HUES48 (cell line): ENCODE measurements around the gene FMO5.

Source experiments
- H3K27ac ChIP-seq: one replicate; pipeline ENCODE4 v1.7.0; 2013; ENCODE audit warnings: low read depth, low read length, inconsistent platforms
- H3K27me3 ChIP-seq: 2 replicates; pipeline ENCODE4 v1.6.1; 2013; ENCODE audit warnings: mild to moderate bottlenecking, low read length; ENCODE audit not compliant: control insufficient read depth, insufficient read depth
- H3K36me3 ChIP-seq: 2 replicates; pipeline ENCODE4 v1.6.1; 2013; ENCODE audit warnings: low read length; ENCODE audit not compliant: control insufficient read depth, insufficient read depth
- H3K4me1 ChIP-seq: 2 replicates; pipeline ENCODE4 v1.6.1; 2013; ENCODE audit warnings: mild to moderate bottlenecking, low read length; ENCODE audit not compliant: control insufficient read depth, insufficient read depth
- H3K4me3 ChIP-seq: 2 replicates; pipeline ENCODE4 v1.5.1; 2013; ENCODE audit warnings: mild to moderate bottlenecking, low read depth, low read length
- H3K9ac ChIP-seq: 2 replicates; pipeline ENCODE4 v1.6.1; 2013; ENCODE audit warnings: mild to moderate bottlenecking, low read depth, low read length, moderate library complexity
- H3K9me3 ChIP-seq: 2 replicates; pipeline ENCODE4 v1.6.1; 2013; ENCODE audit warnings: low read length; ENCODE audit not compliant: control insufficient read depth, insufficient read depth

The FMO5 gene

GRCh38 chr1:147216124-147216523 lies 9.0 kb downstream of the FMO5 start:
- Histone ChIP-seq H3K27me3 (no peaks in the 10 kb centered on the region), H3K9ac (no peak overlapping the region), H3K4me1 (no peaks in the 10 kb centered on the region), H3K27ac (no peak overlapping the region), H3K4me3 (no peak overlapping the region), H3K36me3 (no peaks in the 10 kb centered on the region), H3K9me3 (no peaks in the 10 kb centered on the region)

GRCh38 chr1:147215540-147215916 lies 9.6 kb downstream of the FMO5 start:
- H3K4me1 ChIP-seq: no peaks in the 10 kb centered on the region
- no peak overlapping the region for H3K4me3 ChIP-seq
- no peaks in the 10 kb centered on the region for H3K36me3 ChIP-seq
- no peak overlapping the region for H3K27ac ChIP-seq
- no peaks in the 10 kb centered on the region for H3K9me3 ChIP-seq
- no peaks in the 10 kb centered on the region for H3K27me3 ChIP-seq
- no peak overlapping the region for H3K9ac ChIP-seq

- Histone ChIP-seq H3K27ac (no peak overlapping the region), H3K4me3 (no peak overlapping the region), H3K9ac (no peak overlapping the region), H3K4me1 (no peaks in the 10 kb centered on the region), H3K27me3 (no peaks in the 10 kb centered on the region), H3K36me3 (no peaks in the 10 kb centered on the region), H3K9me3 (no peaks in the 10 kb centered on the region)
Measured at GRCh38 chr1:147214842-147215539, 10.1 kb downstream of the FMO5 start.

GRCh38 chr1:147214325-147214724 lies 10.8 kb downstream of the FMO5 start:
- Histone ChIP-seq H3K4me3 (no peak overlapping the region), H3K9ac (no peak overlapping the region), H3K27ac (no peak overlapping the region)

GRCh38 chr1:147213271-147213670 lies 11.9 kb downstream of the FMO5 start:
- Histone ChIP-seq H3K36me3 (no peaks in the 10 kb centered on the region), H3K9ac (no peak overlapping the region), H3K27ac (peak overlapping the region; percentile 42), H3K4me3 (no peak overlapping the region), H3K4me1 (no peaks in the 10 kb centered on the region), H3K27me3 (no peaks in the 10 kb centered on the region), H3K9me3 (no peaks in the 10 kb centered on the region)

More at GRCh38 chr1:147214325-147214724, 10.8 kb downstream of the FMO5 start:
- Histone ChIP-seq H3K4me1 (no peaks in the 10 kb centered on the region), H3K9me3 (no peaks in the 10 kb centered on the region), H3K36me3 (no peaks in the 10 kb centered on the region), H3K27me3 (no peaks in the 10 kb centered on the region)

- Histone ChIP-seq H3K27ac (peak overlapping the region; percentile 74), H3K36me3 (no peaks in the 10 kb centered on the region), H3K4me3 (no peak overlapping the region), H3K9ac (no peak overlapping the region), H3K9me3 (no peaks in the 10 kb centered on the region), H3K27me3 (no peaks in the 10 kb centered on the region), H3K4me1 (no peaks in the 10 kb centered on the region)
Measured at GRCh38 chr1:147211577-147211976, 13.6 kb downstream of the FMO5 start.

DNA sequence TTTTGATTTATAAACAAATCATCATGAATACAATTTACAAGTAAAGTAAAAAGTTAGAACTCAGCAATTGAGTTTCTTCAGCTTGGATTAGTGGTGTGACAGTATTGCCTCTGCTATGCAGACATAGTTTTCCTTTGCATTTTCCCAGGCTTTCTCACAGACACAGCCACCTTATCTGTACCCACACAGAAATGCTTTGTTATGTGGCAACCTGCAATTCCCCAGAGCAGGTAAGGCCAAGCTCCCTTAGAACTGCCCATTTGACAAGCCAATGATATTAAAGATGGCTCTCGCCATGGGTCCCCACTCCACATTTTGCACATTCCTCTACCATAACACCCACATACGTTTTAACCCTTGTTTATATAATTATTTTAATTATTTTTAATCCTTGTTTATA lies 14.2 kb downstream of the FMO5 start:
- H3K4me1 ChIP-seq: no peaks in the 10 kb centered on the region
- H3K36me3 ChIP-seq: no peaks in the 10 kb centered on the region
- no peaks in the 10 kb centered on the region for H3K9me3 ChIP-seq
- H3K27ac ChIP-seq: no peak overlapping the region
- no peaks in the 10 kb centered on the region for H3K27me3 ChIP-seq
- no peak overlapping the region for H3K4me3 ChIP-seq
- no peak overlapping the region for H3K9ac ChIP-seq

DNA sequence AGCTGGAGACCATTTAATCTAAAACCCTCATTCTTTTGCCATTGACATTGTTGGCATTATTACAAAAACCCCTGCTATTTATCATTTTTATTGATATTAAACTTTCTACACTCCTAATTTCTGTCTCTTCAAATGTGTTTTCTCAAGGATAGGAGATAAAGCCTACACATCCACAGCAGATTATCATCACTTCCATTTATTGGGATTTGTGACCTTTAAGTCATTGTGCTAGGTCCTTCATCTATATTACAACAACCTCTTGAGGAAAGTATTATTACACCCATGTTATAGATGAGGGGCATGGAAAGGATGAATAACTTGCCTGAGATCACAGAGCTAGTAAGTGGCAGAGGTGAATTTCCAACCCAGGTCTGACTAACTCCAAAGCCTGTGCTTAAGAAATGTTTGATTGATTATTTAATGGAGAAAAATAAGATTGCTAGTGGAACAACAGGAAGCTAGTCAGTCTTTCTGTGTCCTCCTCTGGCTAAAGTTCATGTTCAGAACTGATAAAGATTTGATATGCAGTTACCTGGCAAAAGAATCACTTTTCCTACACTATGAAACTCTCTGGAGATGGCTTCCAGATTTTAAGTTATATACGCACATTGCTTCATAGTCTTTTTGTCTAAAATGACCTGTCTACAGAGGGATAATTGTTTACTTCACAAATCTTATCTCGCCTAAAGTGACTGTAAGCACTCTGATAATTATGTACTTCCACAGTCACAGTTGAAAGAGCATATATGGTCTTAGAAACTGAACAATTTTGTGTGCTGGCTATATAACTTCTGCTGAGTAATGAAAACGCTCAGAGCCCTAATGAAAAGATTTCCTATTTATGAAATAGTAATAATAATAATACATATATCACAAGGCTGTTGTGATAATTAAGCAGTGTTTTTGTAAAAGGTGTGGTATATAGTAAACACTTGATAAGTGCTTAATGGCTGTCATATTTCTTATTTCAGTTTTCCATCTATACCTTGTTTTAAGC lies 15.0 kb downstream of the FMO5 start:
- no peak overlapping the region for H3K9ac ChIP-seq
- no peaks in the 10 kb centered on the region for H3K27me3 ChIP-seq
- no peak overlapping the region for H3K4me3 ChIP-seq
- no peaks in the 10 kb centered on the region for H3K9me3 ChIP-seq
- H3K36me3 ChIP-seq: no peaks in the 10 kb centered on the region
- H3K27ac ChIP-seq: no peak overlapping the region
- no peaks in the 10 kb centered on the region for H3K4me1 ChIP-seq

- no peaks in the 10 kb centered on the region for H3K9me3 ChIP-seq
- H3K36me3 ChIP-seq: no peaks in the 10 kb centered on the region
- H3K4me1 ChIP-seq: no peaks in the 10 kb centered on the region
- no peak overlapping the region for H3K9ac ChIP-seq
- no peaks in the 10 kb centered on the region for H3K27me3 ChIP-seq
- H3K27ac ChIP-seq: no peak overlapping the region
- H3K4me3 ChIP-seq: no peak overlapping the region
Measured at GRCh38 chr1:147208619-147209018, 16.5 kb downstream of the FMO5 start.

GRCh38 chr1:147207192-147207591 lies 17.9 kb downstream of the FMO5 start:
- no peak overlapping the region for H3K9ac ChIP-seq
- H3K27ac ChIP-seq: no peak overlapping the region

DNA sequence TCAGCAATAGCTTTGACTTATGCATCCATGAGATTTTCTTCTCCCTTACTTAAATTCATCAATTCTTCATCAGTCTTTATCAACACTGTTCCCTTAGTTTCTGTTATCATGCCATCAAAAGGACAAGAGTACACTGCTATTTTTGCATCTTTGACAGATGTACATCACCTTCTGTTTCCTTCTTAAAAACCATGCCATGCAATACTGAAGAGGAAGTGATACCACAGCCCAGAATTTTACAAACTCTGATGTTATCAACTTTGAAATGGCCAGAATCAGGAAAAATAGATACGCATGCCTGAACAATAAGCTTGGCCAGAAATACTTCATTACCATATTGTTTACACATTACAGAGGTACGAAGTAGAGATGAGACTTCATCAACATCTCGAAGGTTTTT lies 21.1 kb downstream of the FMO5 start:
- H3K36me3 ChIP-seq: no peaks in the 10 kb centered on the region
- H3K27me3 ChIP-seq: no peaks in the 10 kb centered on the region
- no peak overlapping the region for H3K27ac ChIP-seq
- H3K4me3 ChIP-seq: no peak overlapping the region
- no peak overlapping the region for H3K9ac ChIP-seq
- no peaks in the 10 kb centered on the region for H3K9me3 ChIP-seq
- no peaks in the 10 kb centered on the region for H3K4me1 ChIP-seq

More at GRCh38 chr1:147207192-147207591, 17.9 kb downstream of the FMO5 start:
- H3K4me3 ChIP-seq: no peak overlapping the region
- H3K36me3 ChIP-seq: no peaks in the 10 kb centered on the region
- H3K4me1 ChIP-seq: no peaks in the 10 kb centered on the region
- H3K27me3 ChIP-seq: no peaks in the 10 kb centered on the region
- no peaks in the 10 kb centered on the region for H3K9me3 ChIP-seq
